ENCODE measurements around the gene ZSCAN18. TPM values are rescaled to one million over a fixed set of nuclear protein-coding genes. Genes with fewer than 3 reads are reported as not detected.

Gene ZSCAN18
- total RNA-seq, 2 experiments from 2014 or later, result 27.0 to 31.7 TPM

DNA sequence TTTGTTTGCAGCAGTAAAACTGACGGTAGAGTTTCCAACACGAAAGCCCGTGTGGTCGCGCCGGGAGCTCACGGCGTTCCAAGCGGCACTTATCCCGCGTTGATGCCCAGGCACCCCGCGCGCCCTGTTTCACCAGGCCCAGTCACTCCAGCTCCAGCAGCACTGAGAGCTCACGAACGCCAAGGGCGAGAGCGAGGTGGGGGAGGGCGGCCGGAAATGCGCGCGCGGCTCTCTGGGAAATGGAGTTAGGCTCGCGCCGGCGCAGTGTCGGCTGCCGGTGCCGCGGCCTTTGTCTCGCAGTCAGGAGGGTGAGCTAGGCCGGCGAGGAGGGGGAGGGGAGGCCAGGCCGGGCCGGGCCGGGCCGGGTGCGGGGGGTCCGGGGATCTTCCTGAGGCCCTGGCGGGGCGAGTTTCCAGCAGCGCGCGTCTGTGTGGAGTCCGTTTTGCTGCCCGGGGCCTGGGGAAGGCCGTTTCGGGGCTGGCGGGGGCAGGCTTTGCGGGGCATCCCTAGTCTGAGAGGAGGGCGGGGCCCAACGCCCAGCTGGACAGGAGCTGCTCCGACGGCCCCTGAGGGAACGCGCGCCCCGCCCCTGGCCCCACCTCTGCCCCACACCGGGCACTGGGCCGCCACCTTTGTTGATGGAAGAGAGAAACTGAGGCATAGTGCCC, 38.9 kb downstream of the ZSCAN18 start, which contains the start of gene ZNF135:
ZNF135 (plus strand) TSS at position 280 of the 668 bp plus-strand sequence. CDS start 721 bp downstream, outside the sequence.
- ChIA-PET CTCF (interaction anchor here (0.9 to 1.2 kb wide), 3 partner anchors 37 to 124 kb away, joined by 3 to 5 read pairs (median 3); partner anchors contain the start of gene ZNF274), POLR2A (interaction anchor here (0.8 to 1.2 kb wide), 3 partner anchors 9 to 57 kb away, joined by 3 to 4 read pairs (median 3); no protein-coding TSS in a partner anchor)
- H3K27ac Mint-ChIP-seq, result peak within 1 kb of the TSS; percentile 78
- ATAC-seq, result peak; percentile 95
- peak within 1 kb of the TSS; percentile 75 for H3K4me3 Mint-ChIP-seq
- peaks cover 18% of the 10 kb centered on the region for H3K27me3 Mint-ChIP-seq
- H3K36me3 Mint-ChIP-seq (ENCODE audit: low read depth), result peaks cover 39% of the 10 kb centered on the region
- peaks cover 3% of the 10 kb centered on the region for H3K4me1 Mint-ChIP-seq (ENCODE audit: low read depth)
- peaks cover 46% of the 10 kb centered on the region for H3K9me3 Mint-ChIP-seq
- DNase-seq, result peak; percentile 81
- intact Hi-C loops (cut with micrococcal nuclease), result no loop called here
- TF ChIP-seq, protein P1, sequence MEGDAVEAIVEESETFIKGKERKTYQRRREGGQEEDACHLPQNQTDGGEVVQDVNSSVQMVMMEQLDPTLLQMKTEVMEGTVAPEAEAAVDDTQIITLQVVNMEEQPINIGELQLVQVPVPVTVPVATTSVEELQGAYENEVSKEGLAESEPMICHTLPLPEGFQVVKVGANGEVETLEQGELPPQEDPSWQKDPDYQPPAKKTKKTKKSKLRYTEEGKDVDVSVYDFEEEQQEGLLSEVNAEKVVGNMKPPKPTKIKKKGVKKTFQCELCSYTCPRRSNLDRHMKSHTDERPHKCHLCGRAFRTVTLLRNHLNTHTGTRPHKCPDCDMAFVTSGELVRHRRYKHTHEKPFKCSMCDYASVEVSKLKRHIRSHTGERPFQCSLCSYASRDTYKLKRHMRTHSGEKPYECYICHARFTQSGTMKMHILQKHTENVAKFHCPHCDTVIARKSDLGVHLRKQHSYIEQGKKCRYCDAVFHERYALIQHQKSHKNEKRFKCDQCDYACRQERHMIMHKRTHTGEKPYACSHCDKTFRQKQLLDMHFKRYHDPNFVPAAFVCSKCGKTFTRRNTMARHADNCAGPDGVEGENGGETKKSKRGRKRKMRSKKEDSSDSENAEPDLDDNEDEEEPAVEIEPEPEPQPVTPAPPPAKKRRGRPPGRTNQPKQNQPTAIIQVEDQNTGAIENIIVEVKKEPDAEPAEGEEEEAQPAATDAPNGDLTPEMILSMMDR (IDR thresholded peaks at IDR 0.05), result no peak

DNA sequence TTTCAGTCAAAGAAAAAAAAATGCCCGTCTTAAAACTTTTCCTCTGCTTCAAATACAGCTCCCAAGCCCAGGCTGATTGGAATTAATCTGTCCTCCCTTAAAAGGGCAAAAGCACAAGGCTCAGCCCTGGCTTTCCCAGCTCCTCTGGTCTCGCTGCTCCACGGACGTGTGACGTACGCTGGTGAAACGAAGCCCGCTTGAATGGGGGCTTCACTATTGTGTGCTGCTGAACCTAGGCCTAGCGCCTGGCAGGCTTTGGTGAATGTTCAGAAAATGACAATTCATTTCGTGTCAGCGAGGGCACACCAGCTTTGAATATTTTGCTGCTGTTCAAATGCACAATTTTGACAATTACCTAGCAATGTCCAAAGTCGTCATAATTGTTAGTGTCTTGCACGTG, 39.6 kb downstream of the ZSCAN18 start:
- TF ChIP-seq, protein P1 (IDR thresholded peaks at IDR 0.05), result no peak
- peaks cover 18% of the 10 kb centered on the region for H3K27me3 Mint-ChIP-seq
- H3K4me3 Mint-ChIP-seq, result peak overlapping the region; percentile 75
- ChIA-PET POLR2A (interaction anchor here (0.8 to 1.2 kb wide), 4 partner anchors 9 to 56 kb away, joined by 3 to 4 read pairs (median 3); no protein-coding TSS in a partner anchor), CTCF (interaction anchor here (1.0 to 1.2 kb wide), 2 partner anchors 97 to 124 kb away, joined by 3 read pairs; partner anchors contain the start of gene ZNF274)
- peaks cover 3% of the 10 kb centered on the region for H3K4me1 Mint-ChIP-seq (ENCODE audit: low read depth)
- DNase-seq, result no peak
- H3K27ac Mint-ChIP-seq, result peak overlapping the region; percentile 78
- peaks cover 35% of the 10 kb centered on the region for H3K36me3 Mint-ChIP-seq (ENCODE audit: low read depth)
- ATAC-seq, result no peak
- peaks cover 41% of the 10 kb centered on the region for H3K9me3 Mint-ChIP-seq
- intact Hi-C loops (cut with micrococcal nuclease), result no loop called here

DNA sequence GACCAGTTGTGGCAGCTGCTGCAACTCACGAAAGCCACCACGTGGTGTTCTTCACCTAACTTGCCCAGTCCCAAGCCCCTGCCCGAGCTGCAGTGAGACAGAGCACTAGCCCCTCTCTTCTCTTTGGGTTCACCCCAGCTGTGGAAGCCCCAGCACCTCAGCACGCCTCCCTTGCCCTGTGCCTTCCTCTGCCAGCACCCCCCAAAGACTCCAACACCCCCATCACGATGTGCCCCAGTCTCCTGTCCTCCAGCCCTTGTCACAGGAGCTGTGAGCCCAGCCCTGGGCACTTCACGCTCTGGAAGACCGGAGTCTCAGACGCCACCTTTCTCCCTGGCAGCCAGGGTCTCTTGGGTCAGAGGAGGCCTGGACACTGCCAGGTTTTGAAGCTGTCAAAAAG, 41.2 kb downstream of the ZSCAN18 start:
- H3K27me3 Mint-ChIP-seq, result peaks cover 18% of the 10 kb centered on the region
- TF ChIP-seq, protein P1 (IDR thresholded peaks at IDR 0.05), result no peak
- POLR2A ChIA-PET, result no interaction called here
- ATAC-seq, result no peak
- H3K9me3 Mint-ChIP-seq, result peaks cover 36% of the 10 kb centered on the region
- peaks cover 3% of the 10 kb centered on the region for H3K4me1 Mint-ChIP-seq (ENCODE audit: low read depth)
- no peak overlapping the region for H3K4me3 Mint-ChIP-seq
- intact Hi-C loops (cut with micrococcal nuclease), result no loop called here
- no peak overlapping the region for H3K27ac Mint-ChIP-seq
- CTCF ChIA-PET, result no interaction called here
- peaks cover 31% of the 10 kb centered on the region for H3K36me3 Mint-ChIP-seq (ENCODE audit: low read depth)
- no peak for DNase-seq

DNA sequence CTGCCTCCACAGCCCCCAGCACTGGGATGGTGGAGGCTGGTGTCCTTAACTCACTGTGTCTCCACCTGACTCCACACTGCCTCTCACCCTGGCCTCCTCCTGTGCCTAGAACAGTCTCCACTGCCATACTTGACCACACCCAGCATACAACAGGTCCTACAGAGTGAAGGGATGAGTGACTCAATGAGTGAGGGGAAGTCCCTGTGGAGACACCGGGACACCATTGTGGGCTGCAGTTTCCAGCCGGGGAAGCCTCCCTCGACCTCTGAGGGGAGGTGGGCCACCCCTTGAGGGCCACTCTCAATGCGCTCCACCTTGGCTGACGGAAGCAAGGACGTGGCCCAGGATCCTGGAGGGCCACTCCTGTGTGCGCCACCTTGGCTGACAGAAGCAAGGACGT, 41.8 kb downstream of the ZSCAN18 start:
- ATAC-seq (no peak), DNase-seq (no peak)
- TF ChIP-seq, protein P1 (IDR thresholded peaks at IDR 0.05), result no peak
- H3K4me3 Mint-ChIP-seq, result no peak overlapping the region
- peaks cover 18% of the 10 kb centered on the region for H3K27me3 Mint-ChIP-seq
- peaks cover 37% of the 10 kb centered on the region for H3K9me3 Mint-ChIP-seq
- ChIA-PET CTCF (no interaction called here), POLR2A (no interaction called here)
- H3K27ac Mint-ChIP-seq, result no peak overlapping the region
- H3K4me1 Mint-ChIP-seq (ENCODE audit: low read depth), result peaks cover 3% of the 10 kb centered on the region
- H3K36me3 Mint-ChIP-seq (ENCODE audit: low read depth), result peaks cover 27% of the 10 kb centered on the region
- intact Hi-C loops (cut with micrococcal nuclease), result no loop called here
